ENCODE data around the gene USP53. TPM values are rescaled to one million over a fixed set of nuclear protein-coding genes. Genes with fewer than 3 reads are reported as not detected.

USP53 gene
- total and polyA plus RNA-seq, 2 of the 13 experiments (the other 11 are each of a cell fraction or from before 2014, with no cell fraction given): 5.3 to 8.1 TPM

DNA sequence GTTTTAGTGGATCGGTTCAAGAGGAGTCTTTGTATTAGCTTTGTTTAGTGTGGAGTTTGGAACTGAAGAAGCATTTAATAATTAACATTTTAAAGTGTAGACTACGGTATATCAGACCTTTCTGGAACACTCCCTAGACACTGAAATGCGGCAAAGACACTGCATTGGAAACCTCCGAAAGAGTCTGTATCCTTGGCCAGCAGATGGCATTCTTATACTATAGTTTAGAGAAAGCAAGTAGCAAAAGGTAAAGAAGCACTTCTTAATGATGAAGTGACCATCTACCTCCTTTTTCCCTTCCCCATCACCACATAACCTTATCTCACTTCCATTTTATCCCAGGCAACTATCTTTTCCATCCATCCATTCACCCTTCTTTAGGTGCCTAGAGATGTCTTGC is 101.8 kb downstream of the USP53 start (continued):
- no peak for TF ChIP-seq KDM5A (IDR thresholded peaks at IDR 0.05; ENCODE audit: borderline replicate concordance, low read length)
- no peak for TF ChIP-seq MXI1 (IDR thresholded peaks at IDR 0.05; ENCODE audit: borderline replicate concordance, low read depth, low read length)

DNA sequence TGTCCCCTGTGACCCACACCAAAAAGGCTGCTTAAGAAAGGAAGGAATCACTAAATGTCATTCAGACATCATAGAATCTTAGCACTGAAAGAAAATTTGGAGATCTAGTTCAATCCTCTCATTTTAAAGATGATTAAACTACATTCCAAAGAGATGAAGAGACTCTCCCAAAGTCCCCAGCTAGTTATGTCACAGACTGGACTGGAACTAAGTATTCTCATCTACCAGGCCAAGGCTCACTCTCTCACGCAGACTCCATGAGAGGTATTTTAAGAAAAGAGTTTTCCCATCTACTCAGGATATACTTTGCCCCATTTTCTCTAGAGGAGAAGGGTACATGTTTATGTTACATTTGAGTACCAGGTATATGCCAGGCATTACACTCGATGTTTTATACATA is 102.5 kb downstream of the USP53 start:
- DNase-seq (ENCODE audit: low spot score) (no peak), FAIRE-seq (no peak), ATAC-seq (no peak)
- Histone ChIP-seq H3K4me3 (replicated peaks in 1 of 3; ENCODE audit: insufficient read depth in 1 of 3, low read depth in 2 of 3, low read length in 3 of 3) (no peak overlapping the region), H3K27me3 (ENCODE audit: control insufficient read depth in 1 of 2, insufficient read depth in 2 of 2, low read length in 2 of 2) (no peaks in the 10 kb centered on the region), H3K9ac (ENCODE audit: insufficient read depth, low read depth, low read length) (no peak overlapping the region), H4K20me1 (ENCODE audit: insufficient read depth, low read length) (peaks cover 3% of the 10 kb centered on the region; the same call in 1 of the 2 replicates), H3K4me1 (ENCODE audit: insufficient read depth, low read length) (no peaks in the 10 kb centered on the region), H2AFZ (ENCODE audit: low read length) (no peak overlapping the region), H3K27ac (ENCODE audit: extremely low read length, insufficient read depth, low read length) (no peak overlapping the region), H3K4me2 (ENCODE audit: low read depth, low read length) (no peak overlapping the region), H3K9me3 (ENCODE audit: low read length) (no peaks in the 10 kb centered on the region), H3K36me3 (replicated peaks in 1 of 2; ENCODE audit: control insufficient read depth in 1 of 2, insufficient read depth in 2 of 2, low read length in 2 of 2) (no peaks in the 10 kb centered on the region), H3K79me2 (ENCODE audit: insufficient read depth, low read length) (no peaks in the 10 kb centered on the region)
- 65% methylated on average over 2 of the region's 2 CpGs for WGBS (ENCODE audit: low lambda C conversion rate)
- no TSS peak for BruUV-seq (replicated peaks)
- ChIA-PET CTCF (ENCODE audit: low intra/inter-chr PET ratio, low total read pairs) (interaction anchor here (1.1 to 1.3 kb wide), 2 partner anchors 175 to 312 kb away, joined by 3 read pairs; no protein-coding TSS in a partner anchor), POLR2A (no interaction called here)
- TF ChIP-seq, protein P1, sequence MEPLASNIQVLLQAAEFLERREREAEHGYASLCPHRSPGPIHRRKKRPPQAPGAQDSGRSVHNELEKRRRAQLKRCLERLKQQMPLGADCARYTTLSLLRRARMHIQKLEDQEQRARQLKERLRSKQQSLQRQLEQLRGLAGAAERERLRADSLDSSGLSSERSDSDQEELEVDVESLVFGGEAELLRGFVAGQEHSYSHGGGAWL (CRISPR knock-in tag; IDR thresholded peaks at IDR 0.05): no peak
- intact Hi-C loops (cut with micrococcal nuclease; ENCODE audit: unreplicated experiment): no loop called here
- in situ Hi-C loops (cut with HindIII; ENCODE audit: extremely low pct_ligation_motif_present, low pct_unique_long_range_greater_than_20kb): loop anchor here (10.0 kb wide), 2 partner anchors 170 to 310 kb away; partner anchors contain the start of gene PDE5A

DNA sequence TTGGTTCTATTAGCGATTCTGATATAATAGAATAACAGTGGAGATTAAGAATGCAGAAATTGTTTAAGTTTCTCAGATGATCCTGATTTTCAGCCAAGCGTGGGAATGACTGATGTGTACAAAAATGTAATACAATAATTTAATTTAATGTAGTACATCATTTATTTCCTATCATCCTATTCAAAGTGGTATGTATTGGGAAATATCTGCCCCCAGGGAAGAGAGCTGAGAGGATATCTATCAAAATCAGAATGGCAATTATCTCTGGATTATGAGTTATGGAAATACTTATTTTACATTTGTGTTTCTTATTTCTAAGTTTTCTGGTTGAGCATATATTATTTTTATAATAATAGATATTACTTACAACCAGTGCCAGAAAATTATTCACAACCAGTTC is 105.5 kb downstream of the USP53 start:
- no peak overlapping the region for H3K27ac ChIP-seq (ENCODE audit: extremely low read length, insufficient read depth, low read length)
- ChIA-PET CTCF (ENCODE audit: low intra/inter-chr PET ratio, low total read pairs) (no interaction called here), POLR2A (no interaction called here)
- in situ Hi-C loops (cut with HindIII; ENCODE audit: extremely low pct_ligation_motif_present, low pct_unique_long_range_greater_than_20kb): loop anchor here (10.0 kb wide), 2 partner anchors 167 to 307 kb away; partner anchors contain the start of gene PDE5A
- H2AFZ ChIP-seq (ENCODE audit: low read length): no peak overlapping the region
- H3K9me3 ChIP-seq (ENCODE audit: low read length): no peaks in the 10 kb centered on the region
- DNase-seq (ENCODE audit: low spot score): no peak
- no peaks in the 10 kb centered on the region for H3K27me3 ChIP-seq (ENCODE audit: control insufficient read depth in 1 of 2, insufficient read depth in 2 of 2, low read length in 2 of 2)
- no peaks in the 10 kb centered on the region for H3K36me3 ChIP-seq (replicated peaks in 1 of 2; ENCODE audit: control insufficient read depth in 1 of 2, insufficient read depth in 2 of 2, low read length in 2 of 2)
- no peaks in the 10 kb centered on the region for H3K79me2 ChIP-seq (ENCODE audit: insufficient read depth, low read length)
- WGBS (ENCODE audit: low lambda C conversion rate): 93% methylated on average over 2 of the region's 2 CpGs
- H3K4me2 ChIP-seq (ENCODE audit: low read depth, low read length): no peak overlapping the region
- H3K4me1 ChIP-seq (ENCODE audit: insufficient read depth, low read length): no peaks in the 10 kb centered on the region
- no peak overlapping the region for H3K4me3 ChIP-seq (replicated peaks in 1 of 3; ENCODE audit: insufficient read depth in 1 of 3, low read depth in 2 of 3, low read length in 3 of 3)
- no peak for FAIRE-seq
- ATAC-seq: no peak
- H3K9ac ChIP-seq (ENCODE audit: insufficient read depth, low read depth, low read length): no peak overlapping the region
- no peaks in the 10 kb centered on the region for H4K20me1 ChIP-seq (ENCODE audit: insufficient read depth, low read length)
- intact Hi-C loops (cut with micrococcal nuclease; ENCODE audit: unreplicated experiment): no loop called here
- no TSS peak for BruUV-seq (replicated peaks)
- TF ChIP-seq POLR2A (IDR thresholded peaks at IDR 0.05; ENCODE audit: insufficient read depth in 1 of 2, low read depth in 2 of 2, low read length in 2 of 2) (no peak), RXRA (CRISPR knock-in tag; IDR thresholded peaks at IDR 0.05) (no peak), REXO4 (CRISPR knock-in tag; IDR thresholded peaks at IDR 0.05; ENCODE audit: borderline replicate concordance) (no peak), ZNF317 (CRISPR knock-in tag; IDR thresholded peaks at IDR 0.05) (no peak), ZNF816 (CRISPR knock-in tag; IDR thresholded peaks at IDR 0.05; ENCODE audit: borderline replicate concordance) (no peak)
- TF ChIP-seq, protein P2, sequence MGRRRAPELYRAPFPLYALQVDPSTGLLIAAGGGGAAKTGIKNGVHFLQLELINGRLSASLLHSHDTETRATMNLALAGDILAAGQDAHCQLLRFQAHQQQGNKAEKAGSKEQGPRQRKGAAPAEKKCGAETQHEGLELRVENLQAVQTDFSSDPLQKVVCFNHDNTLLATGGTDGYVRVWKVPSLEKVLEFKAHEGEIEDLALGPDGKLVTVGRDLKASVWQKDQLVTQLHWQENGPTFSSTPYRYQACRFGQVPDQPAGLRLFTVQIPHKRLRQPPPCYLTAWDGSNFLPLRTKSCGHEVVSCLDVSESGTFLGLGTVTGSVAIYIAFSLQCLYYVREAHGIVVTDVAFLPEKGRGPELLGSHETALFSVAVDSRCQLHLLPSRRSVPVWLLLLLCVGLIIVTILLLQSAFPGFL (CRISPR knock-in tag; IDR thresholded peaks at IDR 0.05): no peak
- TF ChIP-seq, protein P3, sequence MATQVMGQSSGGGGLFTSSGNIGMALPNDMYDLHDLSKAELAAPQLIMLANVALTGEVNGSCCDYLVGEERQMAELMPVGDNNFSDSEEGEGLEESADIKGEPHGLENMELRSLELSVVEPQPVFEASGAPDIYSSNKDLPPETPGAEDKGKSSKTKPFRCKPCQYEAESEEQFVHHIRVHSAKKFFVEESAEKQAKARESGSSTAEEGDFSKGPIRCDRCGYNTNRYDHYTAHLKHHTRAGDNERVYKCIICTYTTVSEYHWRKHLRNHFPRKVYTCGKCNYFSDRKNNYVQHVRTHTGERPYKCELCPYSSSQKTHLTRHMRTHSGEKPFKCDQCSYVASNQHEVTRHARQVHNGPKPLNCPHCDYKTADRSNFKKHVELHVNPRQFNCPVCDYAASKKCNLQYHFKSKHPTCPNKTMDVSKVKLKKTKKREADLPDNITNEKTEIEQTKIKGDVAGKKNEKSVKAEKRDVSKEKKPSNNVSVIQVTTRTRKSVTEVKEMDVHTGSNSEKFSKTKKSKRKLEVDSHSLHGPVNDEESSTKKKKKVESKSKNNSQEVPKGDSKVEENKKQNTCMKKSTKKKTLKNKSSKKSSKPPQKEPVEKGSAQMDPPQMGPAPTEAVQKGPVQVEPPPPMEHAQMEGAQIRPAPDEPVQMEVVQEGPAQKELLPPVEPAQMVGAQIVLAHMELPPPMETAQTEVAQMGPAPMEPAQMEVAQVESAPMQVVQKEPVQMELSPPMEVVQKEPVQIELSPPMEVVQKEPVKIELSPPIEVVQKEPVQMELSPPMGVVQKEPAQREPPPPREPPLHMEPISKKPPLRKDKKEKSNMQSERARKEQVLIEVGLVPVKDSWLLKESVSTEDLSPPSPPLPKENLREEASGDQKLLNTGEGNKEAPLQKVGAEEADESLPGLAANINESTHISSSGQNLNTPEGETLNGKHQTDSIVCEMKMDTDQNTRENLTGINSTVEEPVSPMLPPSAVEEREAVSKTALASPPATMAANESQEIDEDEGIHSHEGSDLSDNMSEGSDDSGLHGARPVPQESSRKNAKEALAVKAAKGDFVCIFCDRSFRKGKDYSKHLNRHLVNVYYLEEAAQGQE (IDR thresholded peaks at IDR 0.05; ENCODE audit: borderline replicate concordance in 1 of 2, low read depth in 1 of 2, low read length in 2 of 2): no peak
